Breast epithelium (tissue), 3 donors: ENCODE results near the gene ITPKB.

Source experiments
- POLR2A ChIP-seq: fragments of 450-650 bp; IDR thresholded peaks from one replicate; pipeline ENCODE4 v1.6.1; 2016; ENCODE audit warnings: antibody characterized with exemption, mild to moderate bottlenecking, moderate library complexity
- POLR2AphosphoS5 ChIP-seq, 3 donors: sonication (generic); formaldehyde crosslinking; IDR thresholded peaks; one replicate each; pipeline ENCODE4 v1.6.1; 2017; ENCODE audit warnings: antibody characterized with exemption in 3 of 3
- TF ChIP-seq, protein P1 (sequence below), 3 donors: fragments of 450-650 bp; IDR thresholded peaks; one replicate each; pipeline ENCODE4 v1.5.1; 2016 to 2017; ENCODE audit warnings: antibody characterized with exemption in 3 of 3, mild to moderate bottlenecking in 3 of 3, moderate library complexity in 3 of 3

DNA sequence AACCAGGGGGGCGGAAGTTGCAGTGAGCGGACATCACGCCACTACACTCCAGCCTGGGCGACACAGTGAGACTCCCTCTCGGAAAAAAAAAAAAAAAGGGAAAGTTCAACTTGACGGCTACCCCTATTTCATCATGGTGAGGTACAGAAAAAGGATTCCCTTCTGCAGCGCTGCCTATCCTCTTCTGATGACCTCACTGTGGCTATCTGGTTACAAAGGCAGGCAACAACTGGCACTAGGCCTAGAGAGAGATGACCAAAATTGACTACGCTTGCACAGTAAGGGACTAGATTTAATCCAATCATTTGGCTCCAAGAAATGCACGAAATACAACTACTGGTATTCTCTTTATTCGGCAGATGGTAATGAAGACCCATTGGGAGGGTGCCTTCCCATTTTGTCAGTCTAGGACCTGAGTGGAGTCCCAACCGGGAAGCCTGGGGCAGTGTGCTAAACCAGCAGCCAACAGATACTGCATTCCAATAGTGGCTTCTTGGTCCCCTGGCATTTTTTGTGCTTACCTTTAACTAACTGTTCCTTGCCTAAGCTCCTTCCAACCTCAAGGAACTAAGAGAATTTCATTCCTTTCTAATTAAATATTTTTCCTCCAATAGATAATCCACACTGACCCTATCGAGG, 36.6 kb downstream of the ITPKB start:
- no peak for TF ChIP-seq POLR2A
- TF ChIP-seq, protein P1, sequence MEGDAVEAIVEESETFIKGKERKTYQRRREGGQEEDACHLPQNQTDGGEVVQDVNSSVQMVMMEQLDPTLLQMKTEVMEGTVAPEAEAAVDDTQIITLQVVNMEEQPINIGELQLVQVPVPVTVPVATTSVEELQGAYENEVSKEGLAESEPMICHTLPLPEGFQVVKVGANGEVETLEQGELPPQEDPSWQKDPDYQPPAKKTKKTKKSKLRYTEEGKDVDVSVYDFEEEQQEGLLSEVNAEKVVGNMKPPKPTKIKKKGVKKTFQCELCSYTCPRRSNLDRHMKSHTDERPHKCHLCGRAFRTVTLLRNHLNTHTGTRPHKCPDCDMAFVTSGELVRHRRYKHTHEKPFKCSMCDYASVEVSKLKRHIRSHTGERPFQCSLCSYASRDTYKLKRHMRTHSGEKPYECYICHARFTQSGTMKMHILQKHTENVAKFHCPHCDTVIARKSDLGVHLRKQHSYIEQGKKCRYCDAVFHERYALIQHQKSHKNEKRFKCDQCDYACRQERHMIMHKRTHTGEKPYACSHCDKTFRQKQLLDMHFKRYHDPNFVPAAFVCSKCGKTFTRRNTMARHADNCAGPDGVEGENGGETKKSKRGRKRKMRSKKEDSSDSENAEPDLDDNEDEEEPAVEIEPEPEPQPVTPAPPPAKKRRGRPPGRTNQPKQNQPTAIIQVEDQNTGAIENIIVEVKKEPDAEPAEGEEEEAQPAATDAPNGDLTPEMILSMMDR (IDR thresholded peaks at IDR 0.05) = no peak
- peak in 2 of 3 donors; percentile 18 to 29 for TF ChIP-seq POLR2AphosphoS5 (IDR thresholded peaks at IDR 0.05)
